Measurements from ENCODE around the gene P3H3.
"Not testable (repeated sequence)": the region's sequence is repeated elsewhere in the genome, so short reads cannot be mapped to it uniquely, and the experiment has no call there.

Gene P3H3

GRCh38 chr12:6858799-6859198, 30.6 kb downstream of the P3H3 start:
- no peak for TF ChIP-seq CTCF (IDR thresholded peaks at IDR 0.05; ENCODE audit: insufficient read depth, low read depth, low read length, missing control alignments)
- no peak for DNase-seq (ENCODE audit: low read depth)
- H3K4me3 ChIP-seq (ENCODE audit: low read length): no peak overlapping the region

- TF ChIP-seq CTCF (IDR thresholded peaks at IDR 0.05; ENCODE audit: insufficient read depth, low read depth, low read length, missing control alignments): no peak
- no peak for DNase-seq (ENCODE audit: low read depth)
- H3K4me3 ChIP-seq (ENCODE audit: low read length): no peak overlapping the region
These were observed 31.9 kb downstream of the P3H3 start for GRCh38 chr12:6860116-6860515.

GRCh38 chr12:6860942-6861341, 32.7 kb downstream of the P3H3 start:
- no peak for TF ChIP-seq CTCF (IDR thresholded peaks at IDR 0.05; ENCODE audit: insufficient read depth, low read depth, low read length, missing control alignments)
- H3K4me3 ChIP-seq (ENCODE audit: low read length): no peak overlapping the region
- DNase-seq (ENCODE audit: low read depth): no peak

- no peak overlapping the region for H3K4me3 ChIP-seq (ENCODE audit: low read length)
- DNase-seq (ENCODE audit: low read depth): no peak
- no peak for TF ChIP-seq CTCF (IDR thresholded peaks at IDR 0.05; ENCODE audit: insufficient read depth, low read depth, low read length, missing control alignments)
These were observed 33.2 kb downstream of the P3H3 start for GRCh38 chr12:6861391-6861790.

GRCh38 chr12:6863033-6863432, 34.8 kb downstream of the P3H3 start:
- TF ChIP-seq CTCF (IDR thresholded peaks at IDR 0.05; ENCODE audit: insufficient read depth, low read depth, low read length, missing control alignments): no peak
- no peak for DNase-seq (ENCODE audit: low read depth)
- H3K4me3 ChIP-seq (ENCODE audit: low read length): no peak overlapping the region

GRCh38 chr12:6863586-6864321, 35.5 kb downstream of the P3H3 start:
- no peak overlapping the region for H3K4me3 ChIP-seq (ENCODE audit: low read length)
- DNase-seq (ENCODE audit: low read depth): no peak
- no peak for TF ChIP-seq CTCF (IDR thresholded peaks at IDR 0.05; ENCODE audit: insufficient read depth, low read depth, low read length, missing control alignments)

GRCh38 chr12:6865307-6865706, 37.1 kb downstream of the P3H3 start:
- not testable (repeated sequence) for H3K4me3 ChIP-seq (ENCODE audit: low read length); DNase-seq (ENCODE audit: low read depth)
